Suprapubic skin (tissue), 4 donors: ENCODE results near the gene VDAC1. TPM values are rescaled to one million over a fixed set of nuclear protein-coding genes. Genes with fewer than 3 reads are reported as not detected.

Experiments used
- DNase-seq, 2 donors: peaks; one replicate each; pipeline ENCODE4 v3.0.0-alpha.2; 2019; ENCODE audit warnings: low spot score in 2 of 2
- H3K27ac ChIP-seq: fragments of 200-600 bp; sonication (generic); one replicate; pipeline ENCODE4 v1.5.1; 2019
- H3K27me3 ChIP-seq: fragments of 200-600 bp; sonication (generic); one replicate; pipeline ENCODE4 v1.5.1; 2019
- H3K36me3 ChIP-seq: fragments of 200-600 bp; sonication (generic); one replicate; pipeline ENCODE4 v1.5.1; 2019
- H3K4me1 ChIP-seq: fragments of 200-600 bp; sonication (generic); one replicate; pipeline ENCODE4 v1.5.1; 2019
- H3K4me3 ChIP-seq: fragments of 200-600 bp; sonication (generic); one replicate; pipeline ENCODE4 v1.5.1; 2019; ENCODE audit warnings: mild to moderate bottlenecking
- H3K9me3 ChIP-seq: fragments of 200-600 bp; sonication (generic); one replicate; pipeline ENCODE4 v1.5.1; 2019
- CTCF ChIP-seq, 2 donors: fragments of 200-600 bp in 1 of 2; fragments of 450-650 bp in 1 of 2; sonication (generic) in 1 of 2; IDR thresholded peaks; one replicate each; pipeline ENCODE4 v1.5.1; 2016 to 2019; ENCODE audit warnings: antibody characterized with exemption in 2 of 2, mild to moderate bottlenecking in 1 of 2, moderate library complexity in 1 of 2
- EP300 ChIP-seq: sonication (generic); formaldehyde crosslinking; IDR thresholded peaks from one replicate; pipeline ENCODE4 v1.6.1; 2017; ENCODE audit warnings: antibody characterized with exemption
- POLR2A ChIP-seq, 2 donors: fragments of 450-650 bp; IDR thresholded peaks; one replicate each; pipeline ENCODE4 v1.6.1; 2017; ENCODE audit warnings: antibody characterized with exemption in 2 of 2, mild to moderate bottlenecking in 2 of 2, moderate library complexity in 2 of 2
- POLR2AphosphoS5 ChIP-seq, 3 donors: sonication (generic); formaldehyde crosslinking; IDR thresholded peaks; one replicate each; pipeline ENCODE4 v1.6.1; 2017; ENCODE audit warnings: antibody characterized with exemption in 3 of 3
- WGBS: methylation state at CpG from one replicate; pipeline ENCODE4 v1.1.5; 2018; 5-methylcytosine and 5-hydroxymethylcytosine counted together
- total RNA-seq, 4 donors: library from RNA; depleted of rRNA; stranded (reverse); fragments of >200 nt; gene quantifications; one replicate each; pipeline ENCODE4 v1.1.0, GENCODE V29; 2016

The VDAC1 gene
- total RNA-seq, 4 donors from 2014 or later = 106 to 194 (median 162) TPM

- TF ChIP-seq POLR2AphosphoS5 (IDR thresholded peaks at IDR 0.05) (no peak), POLR2A (IDR thresholded peaks at IDR 0.05) (no peak), CTCF (IDR thresholded peaks at IDR 0.05) (no peak), EP300 (no peak)
Measured at GRCh38 chr5:133970325-133970909, 34.4 kb downstream of the VDAC1 start.

GRCh38 chr5:133969654-133970324, 35.0 kb downstream of the VDAC1 start:
- no peaks in the 10 kb centered on the region for H3K9me3 ChIP-seq
- WGBS = 80% methylated on average over 7 of the region's 7 CpGs
- TF ChIP-seq POLR2AphosphoS5 (IDR thresholded peaks at IDR 0.05) = no peak
- TF ChIP-seq POLR2A (IDR thresholded peaks at IDR 0.05) = no peak
- TF ChIP-seq CTCF (IDR thresholded peaks at IDR 0.05) = no peak
- no peak for TF ChIP-seq EP300
- peak overlapping the region; percentile 90 for H3K27ac ChIP-seq
- peaks cover 25% of the 10 kb centered on the region for H3K4me1 ChIP-seq
- no peaks in the 10 kb centered on the region for H3K27me3 ChIP-seq
- H3K36me3 ChIP-seq = peaks cover 25% of the 10 kb centered on the region
- H3K4me3 ChIP-seq = no peak overlapping the region
- no peak for DNase-seq

More at GRCh38 chr5:133970325-133970909, 34.4 kb downstream of the VDAC1 start:
- H3K36me3 ChIP-seq = peaks cover 31% of the 10 kb centered on the region
- DNase-seq = no peak
- H3K27ac ChIP-seq = no peak overlapping the region
- peaks cover 25% of the 10 kb centered on the region for H3K4me1 ChIP-seq
- 83% methylated on average over 2 of the region's 2 CpGs for WGBS
- no peaks in the 10 kb centered on the region for H3K9me3 ChIP-seq
- no peak overlapping the region for H3K4me3 ChIP-seq
- H3K27me3 ChIP-seq = no peaks in the 10 kb centered on the region

GRCh38 chr5:133968204-133968980, 36.4 kb downstream of the VDAC1 start, which contains the start of gene C5orf15:
Gene C5orf15, minus strand, starts transcription at chr5:133968625. Its CDS starts 41 bp downstream, at chr5:133968584.
- H3K9me3 ChIP-seq = no peaks in the 10 kb centered on the region
- H3K36me3 ChIP-seq = peaks cover 11% of the 10 kb centered on the region
- under 1% methylated on average over 45 of the region's 48 CpGs for WGBS
- DNase-seq = peak; percentile 96 to 97
- peak within 1 kb of the TSS; percentile 90 for H3K27ac ChIP-seq
- no peaks in the 10 kb centered on the region for H3K27me3 ChIP-seq
- TF ChIP-seq CTCF (IDR thresholded peaks at IDR 0.05) (peak in 1 of 2 donors; percentile 14), POLR2AphosphoS5 (IDR thresholded peaks at IDR 0.05) (peak in 2 of 3 donors; percentile 81 to 84), EP300 (no peak), POLR2A (IDR thresholded peaks at IDR 0.05) (peak in 1 of 2 donors; percentile 85)
- peak within 1 kb of the TSS; percentile 88 for H3K4me3 ChIP-seq
- H3K4me1 ChIP-seq = peaks cover 25% of the 10 kb centered on the region

GRCh38 chr5:133967698-133968203, 37.0 kb downstream of the VDAC1 start:
- no peak for DNase-seq
- peak overlapping the region; percentile 88 for H3K4me3 ChIP-seq
- TF ChIP-seq EP300 = no peak
- no peak for TF ChIP-seq POLR2A (IDR thresholded peaks at IDR 0.05)
- TF ChIP-seq CTCF (IDR thresholded peaks at IDR 0.05) = no peak
- TF ChIP-seq POLR2AphosphoS5 (IDR thresholded peaks at IDR 0.05) = no peak
- 2% methylated on average over 12 of the region's 12 CpGs for WGBS
- H3K27me3 ChIP-seq = no peaks in the 10 kb centered on the region
- H3K36me3 ChIP-seq = peaks cover 4% of the 10 kb centered on the region
- no peaks in the 10 kb centered on the region for H3K9me3 ChIP-seq
- H3K4me1 ChIP-seq = peaks cover 25% of the 10 kb centered on the region
- H3K27ac ChIP-seq = peak overlapping the region; percentile 90
